Tongue (tissue), 2 donors: ENCODE measurements around the gene SAMD9. TPM values are rescaled to one million over a fixed set of nuclear protein-coding genes. Genes with fewer than 3 reads are reported as not detected.
A peak's percentile ranks its signal among the peaks of the same experiment; 100 is the strongest.
"Not testable (repeated sequence)": the region's sequence is repeated elsewhere in the genome, so short reads cannot be mapped to it uniquely, and the experiment has no call there.

Experiments
- DNase-seq: peaks from one replicate; pipeline ENCODE4 v3.0.0-alpha.2; 2015
- total RNA-seq: library from RNA; depleted of rRNA; stranded (reverse); fragments of >200 nt; gene quantifications from one replicate; pipeline ENCODE4 v1.2.3, GENCODE V29; 2014

The SAMD9 gene
- total RNA-seq, 1 donor from 2014 or later, result 10.9 TPM

- no peak for DNase-seq
These were observed 3.1 kb upstream of the SAMD9 start for GRCh38 chr7:93120592-93121549.

- no peak for DNase-seq
These were observed 1.6 kb upstream of the SAMD9 start for GRCh38 chr7:93119191-93119905.

GRCh38 chr7:93117327-93117726 lies 452 bp downstream of the SAMD9 start:
- DNase-seq, result no peak

- DNase-seq, result no peak
These were observed 2.0 kb downstream of the SAMD9 start for GRCh38 chr7:93115796-93116195.

- DNase-seq, result no peak
These were observed 9.8 kb downstream of the SAMD9 start for GRCh38 chr7:93108003-93108402.

- DNase-seq, result no peak
These were observed 20.4 kb downstream of the SAMD9 start for GRCh38 chr7:93097388-93097787.

- no peak for DNase-seq
These were observed 24.9 kb downstream of the SAMD9 start for GRCh38 chr7:93092757-93093370.

- DNase-seq, result not testable (repeated sequence)
These were observed 44.4 kb downstream of the SAMD9 start for GRCh38 chr7:93073357-93073756.

- DNase-seq, result no peak
These were observed 55.2 kb downstream of the SAMD9 start for GRCh38 chr7:93062599-93062998.

GRCh38 chr7:93060865-93061264 lies 56.9 kb downstream of the SAMD9 start:
- DNase-seq, result no peak

GRCh38 chr7:93060025-93060424 lies 57.8 kb downstream of the SAMD9 start:
- DNase-seq, result no peak

- DNase-seq, result not testable (repeated sequence)
These were observed 61.2 kb downstream of the SAMD9 start for GRCh38 chr7:93056621-93057020.

GRCh38 chr7:93055543-93056107 lies 62.2 kb downstream of the SAMD9 start:
- peak; percentile 76 for DNase-seq

GRCh38 chr7:93054975-93055374 lies 62.8 kb downstream of the SAMD9 start:
- no peak for DNase-seq

- DNase-seq, result no peak
These were observed 63.5 kb downstream of the SAMD9 start for GRCh38 chr7:93053949-93054943.

- no peak for DNase-seq
These were observed 64.4 kb downstream of the SAMD9 start for GRCh38 chr7:93053209-93053948.

- DNase-seq, result no peak
These were observed 66.1 kb downstream of the SAMD9 start for GRCh38 chr7:93051660-93052059.
